HG02763 (cell line): Measurements from ENCODE around the gene FLYWCH2.
"Not testable (repeated sequence)": the region's sequence is repeated elsewhere in the genome, so short reads cannot be mapped to it uniquely, and the experiment has no call there.

ENCODE experiments used
- ATAC-seq: cut with Tn5 transposase; IDR thresholded peaks from one replicate; pipeline ENCODE4 v1.9.1; 2021; ENCODE audit warnings: mild to moderate bottlenecking, moderate library complexity; ENCODE audit not compliant: unreplicated experiment

Gene FLYWCH2

DNA sequence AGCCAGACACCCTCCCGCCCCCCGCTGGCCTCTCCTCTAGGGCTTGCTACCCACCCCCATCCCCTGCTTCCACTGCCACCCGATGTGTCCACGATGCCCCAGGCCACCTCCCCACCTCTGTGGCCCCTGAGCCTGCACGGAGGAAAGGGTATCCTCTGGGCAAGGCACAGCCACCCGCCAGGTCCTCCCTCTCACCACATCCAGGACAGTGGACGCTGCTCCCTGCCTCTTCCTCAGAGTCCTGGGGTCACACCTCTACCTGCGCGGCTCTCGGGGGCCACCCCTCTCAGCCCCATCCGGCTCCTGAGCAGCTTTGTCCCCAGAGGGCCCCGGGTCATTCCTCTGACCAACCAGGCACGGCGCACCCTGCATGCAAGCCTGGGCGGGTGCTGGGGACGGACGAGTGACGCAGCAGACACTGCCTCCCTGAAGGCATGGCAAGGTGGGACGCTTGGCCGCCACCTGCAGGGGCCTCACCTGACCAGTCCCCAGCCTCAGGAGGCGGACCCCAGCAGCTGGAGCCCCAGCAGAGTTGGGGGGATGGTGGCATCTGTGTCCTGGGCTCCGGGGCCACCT is 53.5 kb downstream of the FLYWCH2 start:
- no peak for ATAC-seq

DNA sequence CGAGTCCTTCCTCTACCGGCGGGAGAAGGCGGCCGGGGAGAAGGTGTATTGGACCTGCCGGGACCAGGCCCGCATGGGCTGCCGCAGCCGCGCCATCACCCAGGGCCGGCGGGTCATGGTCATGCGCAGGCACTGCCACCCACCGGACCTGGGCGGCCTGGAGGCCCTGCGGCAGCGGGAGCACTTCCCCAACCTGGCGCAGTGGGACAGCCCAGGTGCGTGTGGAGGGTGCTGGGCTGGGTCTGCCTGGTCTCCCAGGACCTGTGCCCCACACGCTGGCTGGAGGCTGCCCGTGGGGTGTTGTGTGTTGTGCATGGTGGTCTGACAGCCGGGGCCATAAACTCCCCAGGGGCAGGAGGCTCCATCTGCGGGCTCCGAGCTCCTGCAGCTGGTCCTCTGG is 54.2 kb downstream of the FLYWCH2 start:
- no peak for ATAC-seq

DNA sequence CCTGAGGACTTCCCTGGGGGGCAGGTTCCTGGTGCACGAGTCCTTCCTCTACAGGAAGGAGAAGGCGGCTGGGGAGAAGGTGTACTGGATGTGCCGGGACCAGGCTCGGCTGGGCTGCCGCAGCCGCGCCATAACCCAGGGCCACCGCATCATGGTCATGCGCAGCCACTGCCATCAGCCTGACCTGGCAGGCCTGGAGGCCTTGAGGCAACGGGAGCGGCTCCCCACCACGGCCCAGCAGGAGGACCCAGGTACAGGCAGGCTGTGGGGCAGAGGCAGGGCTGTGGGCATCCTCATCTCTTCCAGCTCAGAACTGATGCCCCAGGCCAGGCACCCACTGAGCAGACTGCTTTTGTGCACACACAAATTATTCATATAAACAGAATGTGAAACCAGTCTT is 55.2 kb downstream of the FLYWCH2 start:
- ATAC-seq, result no peak

DNA sequence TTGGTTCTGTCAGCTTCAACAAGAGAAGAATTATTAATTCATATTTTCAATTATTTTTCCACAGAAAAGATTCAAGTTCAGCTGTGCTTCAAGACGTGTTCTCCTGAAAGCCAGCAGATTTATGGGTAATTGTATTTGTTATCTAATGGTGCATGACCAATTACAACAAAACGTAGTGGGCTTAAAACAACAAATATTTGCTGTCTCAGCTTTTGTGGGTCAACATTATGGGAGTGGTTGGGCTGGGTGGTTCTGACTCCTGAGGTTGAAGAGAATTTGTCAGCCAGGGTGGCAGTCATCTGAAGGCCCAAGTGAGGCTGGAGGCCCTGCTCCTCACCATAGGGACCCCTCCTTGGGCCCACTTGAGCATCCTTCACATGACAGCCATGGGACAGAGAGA is 57.0 kb downstream of the FLYWCH2 start:
- no peak for ATAC-seq

DNA sequence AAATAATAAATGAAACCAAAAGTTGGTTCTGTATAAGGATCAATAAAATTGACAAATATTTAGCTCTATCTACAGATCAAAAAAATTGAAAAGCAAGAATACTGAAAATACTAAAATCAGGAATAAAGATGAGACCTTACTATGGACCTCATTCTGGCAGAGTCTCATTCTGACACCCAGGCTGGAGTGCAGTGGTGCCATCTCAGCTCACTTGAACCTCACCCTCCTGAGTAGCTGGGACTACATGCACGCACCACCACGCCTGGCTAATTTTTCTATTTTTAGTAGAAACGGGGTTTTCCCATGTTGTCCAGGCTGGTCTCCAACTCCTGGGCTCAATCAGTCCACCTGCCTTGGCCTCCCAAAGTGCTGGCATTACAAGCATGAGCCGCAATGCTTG is 59.0 kb downstream of the FLYWCH2 start:
- no peak for ATAC-seq

DNA sequence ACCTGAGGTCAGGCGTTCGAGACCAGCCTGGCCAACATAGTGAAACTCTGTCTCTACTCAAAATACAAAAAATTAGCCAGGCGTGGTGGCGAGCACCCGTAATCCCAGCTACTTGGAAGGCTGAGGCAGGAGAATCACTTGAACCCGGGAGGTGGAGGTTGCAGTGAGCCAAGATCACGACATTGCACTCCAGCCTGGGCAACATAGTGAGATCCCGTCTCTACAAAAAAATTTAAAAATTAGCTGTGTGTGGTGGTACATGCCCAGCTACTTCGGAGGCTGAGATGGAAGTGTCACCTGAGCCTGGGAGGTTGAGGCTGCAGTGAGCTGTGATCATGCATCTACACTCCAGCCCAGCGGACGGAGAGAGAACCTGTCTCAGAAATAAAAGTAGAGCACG is 60.7 kb downstream of the FLYWCH2 start:
- not testable (repeated sequence) for ATAC-seq

DNA sequence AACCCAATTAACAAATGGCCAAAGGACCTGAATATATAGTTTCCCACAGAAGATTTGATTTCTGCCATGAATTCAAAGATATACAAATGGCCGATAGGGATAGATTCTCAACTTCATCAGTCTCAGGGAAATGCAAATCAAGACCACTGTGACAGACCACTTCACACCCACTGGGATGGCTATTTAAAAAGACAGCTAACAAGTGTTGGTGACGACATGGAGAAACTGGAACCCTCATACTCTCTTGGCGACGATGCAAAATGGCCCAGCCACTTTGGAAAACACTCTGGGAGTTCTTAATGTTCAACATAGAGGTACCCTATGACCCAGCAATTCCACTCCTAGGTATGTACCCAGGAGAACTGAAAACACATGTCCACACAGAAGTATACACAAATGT is 63.6 kb downstream of the FLYWCH2 start:
- no peak for ATAC-seq
